HepG2 (cell line): ENCODE measurements around the gene CMC4. TPM values are rescaled to one million over a fixed set of nuclear protein-coding genes. Genes with fewer than 3 reads are reported as not detected.

Experiments used
- ELF4 ChIP-seq: sonication (generic); formaldehyde crosslinking; IDR thresholded peaks from 2 replicates; pipeline ENCODE4 v1.5.0; 2020; ENCODE audit warnings: missing genetic modification reagents, mild to moderate bottlenecking, moderate library complexity, borderline replicate concordance
- GABPB1 ChIP-seq: IDR thresholded peaks from 2 replicates; pipeline ENCODE4 v1.6.1; 2016; ENCODE audit warnings: mild to moderate bottlenecking, missing genetic modification reagents, moderate library complexity, missing compliant biosample characterization
- HDAC1 ChIP-seq: sonication (generic); formaldehyde crosslinking; IDR thresholded peaks from 2 replicates; pipeline ENCODE4 v1.5.1; 2020; ENCODE audit warnings: mild to moderate bottlenecking, missing genetic modification reagents
- HES4 ChIP-seq: sonication (generic); formaldehyde crosslinking; IDR thresholded peaks from 2 replicates; pipeline ENCODE4 v1.9.0; 2021; ENCODE audit warnings: mild to moderate bottlenecking, missing genetic modification reagents, borderline replicate concordance
- HMGA1 ChIP-seq: sonication (generic); formaldehyde crosslinking; conservative IDR thresholded peaks from 2 replicates; pipeline ENCODE4 v1.4.0; 2020; ENCODE audit warnings: missing genetic modification reagents
- HNRNPLL ChIP-seq: fragments of 200-400 bp; formaldehyde crosslinking; IDR thresholded peaks from 2 replicates; pipeline ENCODE4 v1.6.1; 2017; ENCODE audit warnings: mild to moderate bottlenecking, low read depth, low read length; ENCODE audit not compliant: poor library complexity, severe bottlenecking
- KAT2B ChIP-seq: fragments of 150-350 bp; IDR thresholded peaks from 2 replicates; pipeline ENCODE4 v1.6.1; 2014; ENCODE audit warnings: low read depth, low read length, borderline replicate concordance
- KMT2A ChIP-seq: sonication (generic); formaldehyde crosslinking; IDR thresholded peaks from 2 replicates; pipeline ENCODE4 v1.4.0; 2020; ENCODE audit warnings: missing genetic modification reagents
- LCORL ChIP-seq, 2 experiments: fragments of 450-650 bp in 1 of 2; sonication (generic) in 1 of 2; formaldehyde crosslinking in 1 of 2; IDR thresholded peaks; 2 replicates each; pipeline versions ENCODE4 v1.5.0 to v1.6.1; 2017 to 2020; ENCODE audit warnings: antibody characterized with exemption in 1 of 2, missing genetic modification reagents in 1 of 2
- MIER2 ChIP-seq: IDR thresholded peaks from 2 replicates; pipeline ENCODE4 v1.6.1; 2016; ENCODE audit warnings: missing biosample characterization, missing genetic modification reagents
- MXI1 ChIP-seq: IDR thresholded peaks from 3 replicates; pipeline ENCODE4 v1.6.1; 2012; ENCODE audit warnings: low read depth, low read length, inconsistent platforms, borderline replicate concordance
- MZF1 ChIP-seq: sonication (generic); formaldehyde crosslinking; IDR thresholded peaks from 2 replicates; pipeline ENCODE4 v1.8.1; 2023; ENCODE audit warnings: mild to moderate bottlenecking, missing genetic modification reagents, borderline replicate concordance
- NFKBIZ ChIP-seq: IDR thresholded peaks from 2 replicates; pipeline ENCODE4 v1.6.1; 2018; ENCODE audit warnings: missing genetic modification reagents, missing compliant biosample characterization
- NR2F6 ChIP-seq, 2 experiments: IDR thresholded peaks; 2 replicates each; pipeline ENCODE4 v1.6.1; 2016; ENCODE audit warnings: antibody characterized with exemption in 1 of 2, mild to moderate bottlenecking in 1 of 2
- RBM22 ChIP-seq: fragments of 200-400 bp; formaldehyde crosslinking; optimal IDR thresholded peaks from 2 replicates; pipeline ENCODE3; 2017; ENCODE audit warnings: mild to moderate bottlenecking, low read length, moderate library complexity
- SAP130 ChIP-seq: IDR thresholded peaks from 2 replicates; pipeline ENCODE4 v1.6.1; 2016; ENCODE audit warnings: low read depth
- SETDB1 ChIP-seq: sonication (generic); formaldehyde crosslinking; IDR thresholded peaks from 2 replicates; pipeline ENCODE4 v1.5.1; 2020; ENCODE audit warnings: missing genetic modification reagents, mild to moderate bottlenecking, borderline replicate concordance
- WIZ ChIP-seq: sonication (generic); formaldehyde crosslinking; IDR thresholded peaks from 2 replicates; pipeline ENCODE4 v1.5.1; 2020; ENCODE audit warnings: mild to moderate bottlenecking, missing genetic modification reagents
- ZBTB42 ChIP-seq: sonication (generic); formaldehyde crosslinking; IDR thresholded peaks from 2 replicates; pipeline ENCODE4 v1.5.0; 2020; ENCODE audit warnings: mild to moderate bottlenecking, missing genetic modification reagents
- ZFYVE20 ChIP-seq: sonication (generic); formaldehyde crosslinking; IDR thresholded peaks from 2 replicates; pipeline ENCODE4 v1.8.0; 2023; ENCODE audit warnings: low read depth, mild to moderate bottlenecking, moderate library complexity, missing genetic modification reagents, borderline replicate concordance
- ZNF557 ChIP-seq: sonication (generic); formaldehyde crosslinking; IDR thresholded peaks from 2 replicates; pipeline ENCODE4 v1.4.0; 2020; ENCODE audit warnings: missing genetic modification reagents
- ZNF569 ChIP-seq: sonication (generic); formaldehyde crosslinking; IDR thresholded peaks from 2 replicates; pipeline ENCODE4 v1.5.0; 2020; ENCODE audit warnings: mild to moderate bottlenecking, missing genetic modification reagents, moderate library complexity, borderline replicate concordance
- ZNF773 ChIP-seq: sonication (generic); formaldehyde crosslinking; IDR thresholded peaks from 2 replicates; pipeline ENCODE4 v1.4.0; 2020; ENCODE audit warnings: missing genetic modification reagents, borderline replicate concordance
- ZSCAN9 ChIP-seq: IDR thresholded peaks from 2 replicates; pipeline ENCODE4 v1.6.1; 2016; ENCODE audit warnings: borderline replicate concordance
- polyA plus RNA-seq, 8 experiments: library from polyadenylated mRNA; depleted of rRNA in 3 of 8; stranded (reverse) in 7 of 8; unstranded in 1 of 8; fragments of >200 nt; fragmentation: Illumina TruSeq in 4 of 8; extraction: Trizol in 4 of 8; gene quantifications; 2 replicates each; pipeline versions ENCODE4 v1.2.1 to v1.2.3, GENCODE V29; 2011 to 2016; ENCODE audit warnings: low read depth in 4 of 8, missing spikeins in 1 of 8, mixed read lengths in 1 of 8; ENCODE audit not compliant: insufficient read depth in 1 of 8
- total RNA-seq, 5 experiments: library from RNA; depleted of rRNA; stranded (reverse); fragments of >200 nt; fragmentation: Illumina TruSeq; extraction: Trizol; gene quantifications; 2 replicates each; pipeline ENCODE4 v1.2.3, GENCODE V29; 2016; ENCODE audit warnings: low read depth in 1 of 5
- TF ChIP-seq, protein P1 (sequence below): sonication (generic); formaldehyde crosslinking; IDR thresholded peaks from 2 replicates; pipeline ENCODE4 v1.8.1; 2023; ENCODE audit warnings: missing genetic modification reagents, mild to moderate bottlenecking, borderline replicate concordance
- TF ChIP-seq, protein P2 (sequence below): sonication (generic); formaldehyde crosslinking; IDR thresholded peaks from 2 replicates; pipeline ENCODE4 v1.4.0; 2020; ENCODE audit warnings: missing genetic modification reagents
- TF ChIP-seq, protein P3 (sequence below): sonication (generic); formaldehyde crosslinking; IDR thresholded peaks from 2 replicates; pipeline ENCODE4 v1.4.0; 2020; ENCODE audit warnings: missing genetic modification reagents

The CMC4 gene
- total and polyA plus RNA-seq, 2 of the 13 experiments (the other 11 are each of a cell fraction or from before 2014, with no cell fraction given), result 5.6 to 11.5 TPM

DNA sequence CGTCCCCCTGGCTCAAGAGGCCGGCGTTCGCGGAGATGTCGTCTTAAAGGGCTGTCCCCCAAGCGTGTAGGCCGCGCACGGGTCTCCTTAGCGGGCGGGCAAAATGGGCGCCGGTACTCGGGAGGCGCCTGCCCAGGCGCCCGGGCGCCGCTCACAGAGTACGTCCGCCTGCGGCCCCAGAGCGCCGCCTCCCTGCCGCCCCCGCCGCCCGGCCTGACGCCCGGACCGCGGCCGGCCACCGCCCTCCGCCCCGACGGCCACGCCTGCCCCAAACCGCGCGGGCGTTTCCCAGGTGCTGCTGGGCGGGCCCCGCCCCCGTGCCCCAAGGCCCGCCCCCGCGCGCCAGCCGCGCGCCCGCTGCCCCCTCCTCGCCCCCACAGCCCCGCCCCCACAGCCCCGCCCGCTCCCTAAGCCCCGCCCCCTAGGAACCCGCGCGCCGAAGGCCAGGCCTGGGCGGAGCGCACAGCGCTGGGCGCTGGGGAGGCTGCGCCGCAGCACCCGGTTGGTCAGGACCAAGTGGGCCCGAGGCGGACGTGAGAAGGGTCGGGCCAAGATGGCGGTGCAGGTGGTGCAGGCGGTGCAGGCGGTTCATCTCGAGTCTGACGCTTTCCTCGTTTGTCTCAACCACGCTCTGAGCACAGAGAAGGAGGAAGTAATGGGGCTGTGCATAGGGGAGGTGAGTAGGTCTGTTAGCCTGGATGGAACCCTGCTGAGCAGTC lies at the start of gene CMC4, which contains the start of the genes BRCC3 and MTCP1 (continued):
- no peak for TF ChIP-seq MIER2
- no peak for TF ChIP-seq ELF4 (CRISPR knock-in tag)
- TF ChIP-seq HDAC1 (CRISPR knock-in tag), result peak; percentile 37; the same call in 1 of the 2 replicates
- TF ChIP-seq LCORL (IDR thresholded peaks at IDR 0.05), result no peak
- no peak for TF ChIP-seq LCORL (CRISPR knock-in tag; IDR thresholded peaks at IDR 0.05)
- TF ChIP-seq HES4 (CRISPR knock-in tag), result no peak
- no peak for TF ChIP-seq KAT2B
- TF ChIP-seq RBM22, result no peak
- no peak for TF ChIP-seq ZNF557 (CRISPR knock-in tag)
- TF ChIP-seq, protein P1, sequence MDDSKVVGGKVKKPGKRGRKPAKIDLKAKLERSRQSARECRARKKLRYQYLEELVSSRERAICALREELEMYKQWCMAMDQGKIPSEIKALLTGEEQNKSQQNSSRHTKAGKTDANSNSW (CRISPR knock-in tag), result no peak
- peak; percentile 64 for TF ChIP-seq SAP130 (CRISPR knock-in tag)
- TF ChIP-seq, protein P2, sequence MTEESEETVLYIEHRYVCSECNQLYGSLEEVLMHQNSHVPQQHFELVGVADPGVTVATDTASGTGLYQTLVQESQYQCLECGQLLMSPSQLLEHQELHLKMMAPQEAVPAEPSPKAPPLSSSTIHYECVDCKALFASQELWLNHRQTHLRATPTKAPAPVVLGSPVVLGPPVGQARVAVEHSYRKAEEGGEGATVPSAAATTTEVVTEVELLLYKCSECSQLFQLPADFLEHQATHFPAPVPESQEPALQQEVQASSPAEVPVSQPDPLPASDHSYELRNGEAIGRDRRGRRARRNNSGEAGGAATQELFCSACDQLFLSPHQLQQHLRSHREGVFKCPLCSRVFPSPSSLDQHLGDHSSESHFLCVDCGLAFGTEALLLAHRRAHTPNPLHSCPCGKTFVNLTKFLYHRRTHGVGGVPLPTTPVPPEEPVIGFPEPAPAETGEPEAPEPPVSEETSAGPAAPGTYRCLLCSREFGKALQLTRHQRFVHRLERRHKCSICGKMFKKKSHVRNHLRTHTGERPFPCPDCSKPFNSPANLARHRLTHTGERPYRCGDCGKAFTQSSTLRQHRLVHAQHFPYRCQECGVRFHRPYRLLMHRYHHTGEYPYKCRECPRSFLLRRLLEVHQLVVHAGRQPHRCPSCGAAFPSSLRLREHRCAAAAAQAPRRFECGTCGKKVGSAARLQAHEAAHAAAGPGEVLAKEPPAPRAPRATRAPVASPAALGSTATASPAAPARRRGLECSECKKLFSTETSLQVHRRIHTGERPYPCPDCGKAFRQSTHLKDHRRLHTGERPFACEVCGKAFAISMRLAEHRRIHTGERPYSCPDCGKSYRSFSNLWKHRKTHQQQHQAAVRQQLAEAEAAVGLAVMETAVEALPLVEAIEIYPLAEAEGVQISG (CRISPR knock-in tag), result 0 out of 2 replicates have a peak, but pooled peaks have one; percentile 51
- peak; percentile 49; the same call in 1 of the 2 replicates for TF ChIP-seq KMT2A (CRISPR knock-in tag)
- no peak for TF ChIP-seq MZF1 (CRISPR knock-in tag)
- no peak for TF ChIP-seq ZSCAN9 (CRISPR knock-in tag)
- no peak for TF ChIP-seq NFKBIZ (CRISPR knock-in tag)
- no peak; the same call in 1 of the 2 replicates for TF ChIP-seq WIZ (CRISPR knock-in tag)
- no peak for TF ChIP-seq NR2F6 (IDR thresholded peaks at IDR 0.05)
- no peak for TF ChIP-seq NR2F6 (CRISPR knock-in tag; IDR thresholded peaks at IDR 0.05)
- TF ChIP-seq HMGA1 (CRISPR knock-in tag), result no peak
- peak; percentile 69; the same call in 1 of the 2 replicates for TF ChIP-seq GABPB1
- TF ChIP-seq ZNF569, result no peak
- TF ChIP-seq ZFYVE20 (CRISPR knock-in tag), result 0 out of 2 replicates have a peak, but pooled peaks have one; percentile 31
- TF ChIP-seq SETDB1 (CRISPR knock-in tag), result no peak
- TF ChIP-seq MXI1, result peak; percentile 13; the same call in 1 of the 3 replicates
- TF ChIP-seq, protein P3, sequence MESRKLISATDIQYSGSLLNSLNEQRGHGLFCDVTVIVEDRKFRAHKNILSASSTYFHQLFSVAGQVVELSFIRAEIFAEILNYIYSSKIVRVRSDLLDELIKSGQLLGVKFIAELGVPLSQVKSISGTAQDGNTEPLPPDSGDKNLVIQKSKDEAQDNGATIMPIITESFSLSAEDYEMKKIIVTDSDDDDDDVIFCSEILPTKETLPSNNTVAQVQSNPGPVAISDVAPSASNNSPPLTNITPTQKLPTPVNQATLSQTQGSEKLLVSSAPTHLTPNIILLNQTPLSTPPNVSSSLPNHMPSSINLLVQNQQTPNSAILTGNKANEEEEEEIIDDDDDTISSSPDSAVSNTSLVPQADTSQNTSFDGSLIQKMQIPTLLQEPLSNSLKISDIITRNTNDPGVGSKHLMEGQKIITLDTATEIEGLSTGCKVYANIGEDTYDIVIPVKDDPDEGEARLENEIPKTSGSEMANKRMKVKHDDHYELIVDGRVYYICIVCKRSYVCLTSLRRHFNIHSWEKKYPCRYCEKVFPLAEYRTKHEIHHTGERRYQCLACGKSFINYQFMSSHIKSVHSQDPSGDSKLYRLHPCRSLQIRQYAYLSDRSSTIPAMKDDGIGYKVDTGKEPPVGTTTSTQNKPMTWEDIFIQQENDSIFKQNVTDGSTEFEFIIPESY, result no peak
- TF ChIP-seq ZNF773 (CRISPR knock-in tag), result no peak
- no peak for TF ChIP-seq HNRNPLL
- no peak for TF ChIP-seq ZBTB42 (CRISPR knock-in tag)
